KMS-11 (cell line): ENCODE results near the gene CPNE6.

Source experiments
- H2AFZ ChIP-seq: fragments of 200-600 bp; sonication (generic); 2 replicates; pipeline ENCODE4 v1.6.1; 2016; ENCODE audit warnings: antibody characterized with exemption, mixed run types, low read depth
- H3K27ac ChIP-seq: fragments of 200-600 bp; sonication (generic); 2 replicates; pipeline ENCODE4 v1.6.1; 2016; ENCODE audit warnings: mild to moderate bottlenecking, mixed run types
- H3K27me3 ChIP-seq: fragments of 200-600 bp; sonication (generic); 2 replicates; pipeline ENCODE4 v1.6.1; 2017; ENCODE audit warnings: mild to moderate bottlenecking, low read depth, mixed run types, moderate library complexity; ENCODE audit not compliant: insufficient read depth
- H3K36me3 ChIP-seq: fragments of 200-600 bp; sonication (generic); 2 replicates; pipeline ENCODE4 v1.6.1; 2017; ENCODE audit warnings: mild to moderate bottlenecking, mixed run types; ENCODE audit not compliant: insufficient read depth
- H3K4me1 ChIP-seq: fragments of 200-600 bp; sonication (generic); 2 replicates; pipeline ENCODE4 v1.6.1; 2016; ENCODE audit warnings: mild to moderate bottlenecking, low read depth, mixed run types; ENCODE audit not compliant: poor library complexity, severe bottlenecking
- H3K4me2 ChIP-seq: fragments of 200-600 bp; sonication (generic); 2 replicates; pipeline ENCODE4 v1.7.0; 2016; ENCODE audit warnings: mild to moderate bottlenecking, mixed run types
- H3K4me3 ChIP-seq: fragments of 200-600 bp; sonication (generic); IDR thresholded peaks from 2 replicates; pipeline ENCODE4 v1.6.1; 2017; ENCODE audit warnings: low read depth, low read length, mixed read lengths; ENCODE audit not compliant: insufficient read depth
- H3K79me2 ChIP-seq: fragments of 200-600 bp; sonication (generic); 2 replicates; pipeline ENCODE4 v1.6.1; 2016; ENCODE audit warnings: low read depth, mixed run types; ENCODE audit not compliant: insufficient read depth
- H3K9ac ChIP-seq: fragments of 200-600 bp; sonication (generic); 2 replicates; pipeline ENCODE4 v1.6.1; 2016; ENCODE audit warnings: mild to moderate bottlenecking, mixed run types
- H4K20me1 ChIP-seq: fragments of 200-600 bp; sonication (generic); 2 replicates; pipeline ENCODE4 v1.6.1; 2016; ENCODE audit warnings: mild to moderate bottlenecking, mixed run types; ENCODE audit not compliant: insufficient read depth
- TF ChIP-seq, protein P1 (sequence below): fragments of 200-600 bp; sonication (generic); conservative IDR thresholded peaks from 2 replicates; pipeline ENCODE4 v1.6.1; 2017; ENCODE audit warnings: low read depth, mild to moderate bottlenecking, antibody characterized with exemption, low read length, moderate library complexity, mixed read lengths

The CPNE6 gene

DNA sequence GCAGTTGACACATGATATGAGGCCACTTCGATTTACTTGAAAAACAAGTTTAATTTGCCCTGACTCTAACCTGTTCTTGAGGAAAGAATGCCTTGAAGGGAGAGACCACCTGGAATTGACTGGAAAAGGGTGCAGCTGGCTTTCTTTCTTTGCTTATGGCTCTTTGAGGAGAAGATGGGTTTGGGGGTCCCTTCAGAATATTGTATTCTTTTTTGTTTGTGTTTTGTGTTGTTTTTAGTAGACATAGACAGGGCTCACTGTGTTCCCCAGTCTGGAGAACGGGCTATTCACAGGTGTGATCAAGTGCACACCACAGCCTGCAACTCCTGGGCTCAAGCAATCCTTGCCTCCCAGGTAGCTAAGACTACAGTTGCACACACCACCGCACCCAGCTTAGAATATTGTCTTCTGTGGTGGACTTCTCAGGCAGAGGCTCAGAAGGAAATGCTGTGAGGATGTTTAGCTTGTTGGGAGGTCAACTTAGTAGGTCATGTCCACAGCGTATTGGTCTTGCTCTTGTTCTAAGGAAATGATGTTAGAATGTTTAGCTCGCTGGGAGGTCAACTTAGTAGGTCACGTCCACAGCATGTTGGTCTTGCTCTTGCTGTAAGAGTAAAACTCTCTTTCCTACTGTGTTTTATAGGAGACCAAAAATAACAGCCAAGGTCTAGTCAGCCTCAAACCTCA lies 44.9 kb downstream of the CPNE6 start:
- H3K4me2 ChIP-seq, result peak overlapping the region; percentile 78
- no peaks in the 10 kb centered on the region for H3K36me3 ChIP-seq
- H3K27me3 ChIP-seq, result no peaks in the 10 kb centered on the region
- no peaks in the 10 kb centered on the region for H3K79me2 ChIP-seq
- no peak overlapping the region for H2AFZ ChIP-seq
- no peak overlapping the region for H3K27ac ChIP-seq
- H4K20me1 ChIP-seq, result no peaks in the 10 kb centered on the region
- TF ChIP-seq, protein P1, sequence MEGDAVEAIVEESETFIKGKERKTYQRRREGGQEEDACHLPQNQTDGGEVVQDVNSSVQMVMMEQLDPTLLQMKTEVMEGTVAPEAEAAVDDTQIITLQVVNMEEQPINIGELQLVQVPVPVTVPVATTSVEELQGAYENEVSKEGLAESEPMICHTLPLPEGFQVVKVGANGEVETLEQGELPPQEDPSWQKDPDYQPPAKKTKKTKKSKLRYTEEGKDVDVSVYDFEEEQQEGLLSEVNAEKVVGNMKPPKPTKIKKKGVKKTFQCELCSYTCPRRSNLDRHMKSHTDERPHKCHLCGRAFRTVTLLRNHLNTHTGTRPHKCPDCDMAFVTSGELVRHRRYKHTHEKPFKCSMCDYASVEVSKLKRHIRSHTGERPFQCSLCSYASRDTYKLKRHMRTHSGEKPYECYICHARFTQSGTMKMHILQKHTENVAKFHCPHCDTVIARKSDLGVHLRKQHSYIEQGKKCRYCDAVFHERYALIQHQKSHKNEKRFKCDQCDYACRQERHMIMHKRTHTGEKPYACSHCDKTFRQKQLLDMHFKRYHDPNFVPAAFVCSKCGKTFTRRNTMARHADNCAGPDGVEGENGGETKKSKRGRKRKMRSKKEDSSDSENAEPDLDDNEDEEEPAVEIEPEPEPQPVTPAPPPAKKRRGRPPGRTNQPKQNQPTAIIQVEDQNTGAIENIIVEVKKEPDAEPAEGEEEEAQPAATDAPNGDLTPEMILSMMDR, result no peak
- H3K4me3 ChIP-seq, result no peak overlapping the region
- peaks cover 7% of the 10 kb centered on the region for H3K4me1 ChIP-seq
- no peak overlapping the region for H3K9ac ChIP-seq

DNA sequence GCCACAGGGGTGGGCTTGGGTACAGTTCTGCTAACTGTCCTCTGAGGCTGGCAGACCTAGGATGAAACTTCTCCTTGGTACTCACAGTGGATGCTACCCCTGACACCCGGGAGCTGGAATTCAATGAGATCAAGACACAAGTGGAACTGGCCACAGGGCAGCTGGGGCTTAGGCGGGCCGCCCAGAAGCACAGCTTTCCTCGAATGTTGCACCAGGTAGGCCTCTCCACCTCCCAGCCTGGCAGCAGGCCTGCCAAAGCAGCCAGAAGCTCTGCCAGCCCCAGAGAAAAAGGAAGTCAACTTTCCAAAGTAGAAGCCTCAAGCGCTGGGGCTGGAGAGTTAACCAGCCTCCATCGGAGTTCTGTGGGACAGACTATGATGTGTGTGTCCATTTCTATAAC lies 45.8 kb downstream of the CPNE6 start:
- Histone ChIP-seq H3K27me3 (no peaks in the 10 kb centered on the region), H3K36me3 (no peaks in the 10 kb centered on the region), H3K4me3 (no peak overlapping the region), H3K27ac (no peak overlapping the region), H3K79me2 (no peaks in the 10 kb centered on the region), H4K20me1 (no peaks in the 10 kb centered on the region), H2AFZ (no peak overlapping the region), H3K9ac (no peak overlapping the region), H3K4me1 (peaks cover 7% of the 10 kb centered on the region), H3K4me2 (no peak overlapping the region)
- TF ChIP-seq, protein P1, result no peak

DNA sequence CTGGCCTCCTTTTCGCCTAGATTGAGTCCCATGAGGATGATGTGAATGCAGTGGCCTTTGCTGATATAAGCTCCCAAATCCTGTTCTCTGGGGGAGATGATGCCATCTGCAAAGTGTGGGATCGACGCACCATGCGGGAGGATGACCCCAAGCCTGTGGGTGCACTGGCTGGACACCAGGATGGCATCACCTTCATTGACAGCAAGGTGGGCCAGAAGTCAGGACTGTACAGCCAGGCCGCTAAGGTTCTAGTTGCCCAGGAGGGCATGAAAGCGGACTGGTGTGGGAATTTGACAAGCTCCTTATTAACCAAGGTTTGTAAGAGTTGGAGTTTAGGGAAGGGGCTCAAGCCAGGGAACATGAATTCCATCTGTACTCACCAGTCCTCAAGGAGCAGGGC lies 48.3 kb downstream of the CPNE6 start:
- Histone ChIP-seq H3K4me1 (peaks cover 7% of the 10 kb centered on the region), H3K27ac (no peak overlapping the region), H3K79me2 (no peaks in the 10 kb centered on the region), H3K4me2 (no peak overlapping the region), H3K27me3 (no peaks in the 10 kb centered on the region), H4K20me1 (no peaks in the 10 kb centered on the region), H3K9ac (no peak overlapping the region), H3K36me3 (no peaks in the 10 kb centered on the region), H3K4me3 (no peak overlapping the region), H2AFZ (no peak overlapping the region)
- TF ChIP-seq, protein P1, result no peak

DNA sequence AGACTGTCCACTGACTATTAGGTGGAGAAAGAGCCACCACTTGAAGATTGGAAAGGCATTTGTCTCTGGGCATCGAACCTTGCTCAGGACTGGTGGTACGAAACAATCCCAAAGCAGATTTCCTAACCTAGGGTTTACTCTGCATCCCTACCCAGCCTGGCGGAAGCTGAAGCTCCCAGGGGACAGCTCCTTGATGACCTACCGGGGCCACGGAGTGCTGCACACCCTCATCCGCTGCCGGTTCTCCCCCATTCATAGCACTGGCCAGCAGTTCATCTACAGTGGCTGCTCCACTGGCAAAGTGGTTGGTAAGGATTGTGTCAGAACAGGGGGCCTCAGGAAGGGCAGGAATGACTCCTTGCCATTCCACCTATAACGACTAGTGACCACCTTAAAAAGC lies 49.8 kb downstream of the CPNE6 start:
- Histone ChIP-seq H3K79me2 (no peaks in the 10 kb centered on the region), H3K27me3 (no peaks in the 10 kb centered on the region), H2AFZ (no peak overlapping the region), H3K4me2 (no peak overlapping the region), H4K20me1 (no peaks in the 10 kb centered on the region), H3K36me3 (no peaks in the 10 kb centered on the region), H3K4me1 (peaks cover under 1% of the 10 kb centered on the region), H3K9ac (no peak overlapping the region), H3K4me3 (no peak overlapping the region), H3K27ac (no peak overlapping the region)
- TF ChIP-seq, protein P1, result no peak
